Tibial nerve (tissue), 3 donors: ENCODE data around the gene SCPEP1.

Source experiments
- POLR2A ChIP-seq, 2 donors: fragments of 450-650 bp; IDR thresholded peaks; one replicate each; pipeline ENCODE4 v1.6.1; 2017; ENCODE audit warnings: antibody characterized with exemption in 2 of 2, mild to moderate bottlenecking in 2 of 2, moderate library complexity in 2 of 2
- TF ChIP-seq, protein P1 (sequence below), 5 experiments: fragments of 200-600 bp in 3 of 5; fragments of 450-650 bp in 2 of 5; sonication (generic) in 3 of 5; IDR thresholded peaks; one replicate each; pipeline ENCODE4 v1.5.1; 2016 to 2019; ENCODE audit warnings: antibody characterized with exemption in 5 of 5, mild to moderate bottlenecking in 3 of 5, moderate library complexity in 2 of 5

DNA sequence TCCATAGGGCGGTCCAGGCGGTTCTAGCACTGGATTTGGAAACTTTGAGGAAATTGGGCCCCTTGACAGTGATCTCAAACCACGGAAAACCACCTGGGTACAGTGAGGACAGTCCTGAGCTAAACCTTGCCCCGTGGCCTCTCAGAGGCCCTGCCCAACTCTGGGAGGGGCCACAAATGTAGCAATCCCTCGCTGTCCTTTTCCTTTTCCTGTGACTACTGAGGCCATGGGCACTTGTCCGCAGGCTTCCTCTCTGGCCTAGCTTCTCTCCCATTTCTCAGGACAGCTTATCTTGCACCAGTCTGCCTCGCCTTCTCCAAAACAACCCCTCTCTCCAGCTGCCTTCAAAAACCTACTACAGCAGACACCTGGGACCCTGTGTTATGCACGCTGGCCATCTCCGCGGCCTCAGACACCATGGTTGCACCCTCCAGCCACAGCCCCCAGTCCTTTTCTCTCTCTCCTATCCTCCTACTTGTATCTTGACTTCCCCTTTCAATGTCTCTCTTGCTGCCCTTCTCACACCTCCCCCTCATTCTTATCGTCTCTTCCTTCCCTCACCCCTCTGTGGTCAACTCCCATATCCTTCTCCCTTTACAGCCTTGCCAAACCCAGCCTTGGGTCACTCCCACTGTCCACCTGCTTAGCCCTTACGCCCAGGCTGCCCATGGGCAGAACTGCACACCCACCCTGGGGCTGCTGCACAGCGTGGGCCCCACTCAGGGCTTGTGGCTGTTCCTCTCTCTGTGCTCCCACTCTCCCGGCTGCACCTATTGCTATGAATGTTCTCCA is 7.6 kb downstream of the SCPEP1 start:
- TF ChIP-seq, protein P1, sequence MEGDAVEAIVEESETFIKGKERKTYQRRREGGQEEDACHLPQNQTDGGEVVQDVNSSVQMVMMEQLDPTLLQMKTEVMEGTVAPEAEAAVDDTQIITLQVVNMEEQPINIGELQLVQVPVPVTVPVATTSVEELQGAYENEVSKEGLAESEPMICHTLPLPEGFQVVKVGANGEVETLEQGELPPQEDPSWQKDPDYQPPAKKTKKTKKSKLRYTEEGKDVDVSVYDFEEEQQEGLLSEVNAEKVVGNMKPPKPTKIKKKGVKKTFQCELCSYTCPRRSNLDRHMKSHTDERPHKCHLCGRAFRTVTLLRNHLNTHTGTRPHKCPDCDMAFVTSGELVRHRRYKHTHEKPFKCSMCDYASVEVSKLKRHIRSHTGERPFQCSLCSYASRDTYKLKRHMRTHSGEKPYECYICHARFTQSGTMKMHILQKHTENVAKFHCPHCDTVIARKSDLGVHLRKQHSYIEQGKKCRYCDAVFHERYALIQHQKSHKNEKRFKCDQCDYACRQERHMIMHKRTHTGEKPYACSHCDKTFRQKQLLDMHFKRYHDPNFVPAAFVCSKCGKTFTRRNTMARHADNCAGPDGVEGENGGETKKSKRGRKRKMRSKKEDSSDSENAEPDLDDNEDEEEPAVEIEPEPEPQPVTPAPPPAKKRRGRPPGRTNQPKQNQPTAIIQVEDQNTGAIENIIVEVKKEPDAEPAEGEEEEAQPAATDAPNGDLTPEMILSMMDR (IDR thresholded peaks at IDR 0.05) = no peak
- no peak for TF ChIP-seq POLR2A (IDR thresholded peaks at IDR 0.05)
